ENCODE results near the gene ZBTB37. TPM values are rescaled to one million over a fixed set of nuclear protein-coding genes. Genes with fewer than 3 reads are reported as not detected.

Gene ZBTB37
- total and polyA plus RNA-seq, 9 of the 15 experiments (the other 6 are each of a cell fraction or from before 2014, with no cell fraction given), result 1.3 to 13.9 (median 5.4) TPM

DNA sequence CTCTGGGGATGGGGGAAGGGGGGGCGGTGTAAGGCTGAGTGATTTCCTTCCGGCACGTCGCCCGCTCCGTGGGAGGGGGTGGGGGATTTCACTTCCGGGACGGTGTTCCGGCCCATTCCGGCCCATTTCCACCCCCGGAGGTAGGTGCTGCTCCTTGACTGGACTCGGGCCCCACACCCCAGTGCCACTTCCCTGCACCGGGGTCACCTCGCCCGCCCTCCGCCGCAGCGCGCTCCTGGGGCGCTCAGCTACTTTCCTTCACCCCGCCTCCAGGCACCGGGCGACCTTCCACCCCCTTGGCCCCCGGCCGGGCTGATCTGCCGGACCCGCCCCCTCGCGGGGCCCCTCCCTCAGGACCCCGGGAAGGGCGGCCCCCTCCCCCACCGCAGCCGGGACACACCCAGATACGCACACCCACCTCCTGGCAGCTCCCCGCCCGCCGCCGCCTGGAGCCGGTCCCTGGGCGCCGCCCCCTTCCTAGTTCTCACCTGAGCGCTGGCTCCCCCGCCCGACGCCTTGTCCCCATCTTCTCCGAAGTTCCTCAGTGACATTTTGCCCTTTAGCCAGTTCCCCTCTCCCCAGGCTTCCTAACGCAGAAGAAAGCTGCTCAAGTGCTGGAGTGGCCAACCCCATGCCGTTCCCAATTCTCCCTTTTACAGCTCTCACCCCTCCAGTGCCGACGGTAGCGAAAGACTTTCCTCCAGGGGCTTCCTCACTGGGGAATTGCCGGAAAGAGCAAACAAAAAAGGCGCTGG, at the start of gene ZBTB37 (continued):
- TF ChIP-seq ZBTB40 (IDR thresholded peaks at IDR 0.05), result peak; percentile 96
- TF ChIP-seq ZBTB40 (CRISPR knock-in tag; IDR thresholded peaks at IDR 0.05), result no peak
- TF ChIP-seq NR4A1 (CRISPR knock-in tag; IDR thresholded peaks at IDR 0.05), result no peak
- no peak for TF ChIP-seq NR4A1 (tag; IDR thresholded peaks at IDR 0.05)
- peak; percentile 14; the same call in 1 of the 2 replicates for TF ChIP-seq ATF4 (CRISPR knock-in tag; IDR thresholded peaks at IDR 0.05)
- TF ChIP-seq, protein P1, sequence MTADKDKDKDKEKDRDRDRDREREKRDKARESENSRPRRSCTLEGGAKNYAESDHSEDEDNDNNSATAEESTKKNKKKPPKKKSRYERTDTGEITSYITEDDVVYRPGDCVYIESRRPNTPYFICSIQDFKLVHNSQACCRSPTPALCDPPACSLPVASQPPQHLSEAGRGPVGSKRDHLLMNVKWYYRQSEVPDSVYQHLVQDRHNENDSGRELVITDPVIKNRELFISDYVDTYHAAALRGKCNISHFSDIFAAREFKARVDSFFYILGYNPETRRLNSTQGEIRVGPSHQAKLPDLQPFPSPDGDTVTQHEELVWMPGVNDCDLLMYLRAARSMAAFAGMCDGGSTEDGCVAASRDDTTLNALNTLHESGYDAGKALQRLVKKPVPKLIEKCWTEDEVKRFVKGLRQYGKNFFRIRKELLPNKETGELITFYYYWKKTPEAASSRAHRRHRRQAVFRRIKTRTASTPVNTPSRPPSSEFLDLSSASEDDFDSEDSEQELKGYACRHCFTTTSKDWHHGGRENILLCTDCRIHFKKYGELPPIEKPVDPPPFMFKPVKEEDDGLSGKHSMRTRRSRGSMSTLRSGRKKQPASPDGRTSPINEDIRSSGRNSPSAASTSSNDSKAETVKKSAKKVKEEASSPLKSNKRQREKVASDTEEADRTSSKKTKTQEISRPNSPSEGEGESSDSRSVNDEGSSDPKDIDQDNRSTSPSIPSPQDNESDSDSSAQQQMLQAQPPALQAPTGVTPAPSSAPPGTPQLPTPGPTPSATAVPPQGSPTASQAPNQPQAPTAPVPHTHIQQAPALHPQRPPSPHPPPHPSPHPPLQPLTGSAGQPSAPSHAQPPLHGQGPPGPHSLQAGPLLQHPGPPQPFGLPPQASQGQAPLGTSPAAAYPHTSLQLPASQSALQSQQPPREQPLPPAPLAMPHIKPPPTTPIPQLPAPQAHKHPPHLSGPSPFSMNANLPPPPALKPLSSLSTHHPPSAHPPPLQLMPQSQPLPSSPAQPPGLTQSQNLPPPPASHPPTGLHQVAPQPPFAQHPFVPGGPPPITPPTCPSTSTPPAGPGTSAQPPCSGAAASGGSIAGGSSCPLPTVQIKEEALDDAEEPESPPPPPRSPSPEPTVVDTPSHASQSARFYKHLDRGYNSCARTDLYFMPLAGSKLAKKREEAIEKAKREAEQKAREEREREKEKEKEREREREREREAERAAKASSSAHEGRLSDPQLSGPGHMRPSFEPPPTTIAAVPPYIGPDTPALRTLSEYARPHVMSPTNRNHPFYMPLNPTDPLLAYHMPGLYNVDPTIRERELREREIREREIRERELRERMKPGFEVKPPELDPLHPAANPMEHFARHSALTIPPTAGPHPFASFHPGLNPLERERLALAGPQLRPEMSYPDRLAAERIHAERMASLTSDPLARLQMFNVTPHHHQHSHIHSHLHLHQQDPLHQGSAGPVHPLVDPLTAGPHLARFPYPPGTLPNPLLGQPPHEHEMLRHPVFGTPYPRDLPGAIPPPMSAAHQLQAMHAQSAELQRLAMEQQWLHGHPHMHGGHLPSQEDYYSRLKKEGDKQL (CRISPR knock-in tag; IDR thresholded peaks at IDR 0.05; ENCODE audit: borderline replicate concordance), result no peak
- no peak for TF ChIP-seq PRPF4 (IDR thresholded peaks at IDR 0.05; ENCODE audit: insufficient read depth, low read depth, low read length, poor library complexity, severe bottlenecking)
- TF ChIP-seq FOXP1 (CRISPR knock-in tag; IDR thresholded peaks at IDR 0.05), result peak; percentile 88
- no peak for TF ChIP-seq BRF2 (IDR thresholded peaks at IDR 0.05; ENCODE audit: borderline replicate concordance, insufficient read depth, insufficient read length)

Data from K562 (cell line).